ENCODE results near the gene COLQ. TPM values are rescaled to one million over a fixed set of nuclear protein-coding genes. Genes with fewer than 3 reads are reported as not detected.

The COLQ gene
- total RNA-seq, 1 experiment from 2014 or later = 1.5 TPM

GRCh38 chr3:15498431-15499214 lies 22.9 kb downstream of the COLQ start:
- H2AFZ ChIP-seq (ENCODE audit: low read length) = no peak overlapping the region

GRCh38 chr3:15497964-15498363 lies 23.5 kb downstream of the COLQ start:
- H2AFZ ChIP-seq (ENCODE audit: low read length) = no peak overlapping the region
- DNase-seq = no peak
- no peaks in the 10 kb centered on the region for H3K79me2 ChIP-seq (ENCODE audit: low read length)
- 0 out of 2 replicates have a peak, but pooled peaks cover 3% of the 10 kb centered on the region for H3K27me3 ChIP-seq (ENCODE audit: low read length)
- no peak overlapping the region for H3K27ac ChIP-seq (ENCODE audit: low read length)
- no TSS peak for BruUV-seq (replicated peaks)
- H3K9me3 ChIP-seq (ENCODE audit: low read length) = no peaks in the 10 kb centered on the region
- H3K36me3 ChIP-seq (ENCODE audit: low read depth, low read length) = no peaks in the 10 kb centered on the region
- H3K4me1 ChIP-seq (ENCODE audit: insufficient read depth, low read length) = no peaks in the 10 kb centered on the region
- no peaks in the 10 kb centered on the region for H3K9me2 ChIP-seq (replicated peaks; ENCODE audit: low read length)
- H3K4me2 ChIP-seq (ENCODE audit: low read length) = no peak overlapping the region
- no peak for ATAC-seq
- no peaks in the 10 kb centered on the region for H3F3A ChIP-seq (ENCODE audit: low read length, unreplicated experiment)
- ChIA-PET POLR2A (ENCODE audit: unreplicated experiment) (no interaction called here), CTCF (no interaction called here)
- intact Hi-C loops (cut with micrococcal nuclease) = no loop called here
- H4K20me1 ChIP-seq (ENCODE audit: low read length) = no peaks in the 10 kb centered on the region
- H3K4me3 ChIP-seq (ENCODE audit: low read length) = no peak overlapping the region
- no peak for TF ChIP-seq EZH2phosphoT487 (IDR thresholded peaks at IDR 0.05; ENCODE audit: borderline replicate concordance, low read length)
- no peak for TF ChIP-seq CTCF (conservative IDR thresholded peaks at IDR 0.05; ENCODE audit: low read depth, low read length)
- TF ChIP-seq EZH2 (IDR thresholded peaks at IDR 0.05; ENCODE audit: low read length, unreplicated experiment) = no peak
- no peak overlapping the region for H3K9ac ChIP-seq (ENCODE audit: low read length)

More at GRCh38 chr3:15498431-15499214, 22.9 kb downstream of the COLQ start:
- H3K27ac ChIP-seq (ENCODE audit: low read length) = no peak overlapping the region
- no peaks in the 10 kb centered on the region for H3K4me1 ChIP-seq (ENCODE audit: insufficient read depth, low read length)
- no peaks in the 10 kb centered on the region for H3F3A ChIP-seq (ENCODE audit: low read length, unreplicated experiment)
- no peaks in the 10 kb centered on the region for H3K9me3 ChIP-seq (ENCODE audit: low read length)
- H3K79me2 ChIP-seq (ENCODE audit: low read length) = no peaks in the 10 kb centered on the region
- H3K4me2 ChIP-seq (ENCODE audit: low read length) = no peak overlapping the region
- H3K4me3 ChIP-seq (ENCODE audit: low read length) = no peak overlapping the region
- DNase-seq (no peak), ATAC-seq (no peak)
- H3K9ac ChIP-seq (ENCODE audit: low read length) = no peak overlapping the region
- POLR2A ChIA-PET (ENCODE audit: unreplicated experiment) = no interaction called here
- H3K9me2 ChIP-seq (replicated peaks; ENCODE audit: low read length) = no peaks in the 10 kb centered on the region
- H4K20me1 ChIP-seq (ENCODE audit: low read length) = no peaks in the 10 kb centered on the region
- CTCF ChIA-PET = no interaction called here
- intact Hi-C loops (cut with micrococcal nuclease) = no loop called here
- H3K27me3 ChIP-seq (ENCODE audit: low read length) = 0 out of 2 replicates have a peak, but pooled peaks cover 3% of the 10 kb centered on the region
- no peak for TF ChIP-seq CTCF (conservative IDR thresholded peaks at IDR 0.05; ENCODE audit: low read depth, low read length)
- TF ChIP-seq EZH2phosphoT487 (IDR thresholded peaks at IDR 0.05; ENCODE audit: borderline replicate concordance, low read length) = no peak
- no peak for TF ChIP-seq EZH2 (IDR thresholded peaks at IDR 0.05; ENCODE audit: low read length, unreplicated experiment)
- no TSS peak for BruUV-seq (replicated peaks)
- no peaks in the 10 kb centered on the region for H3K36me3 ChIP-seq (ENCODE audit: low read depth, low read length)

- Histone ChIP-seq H3K4me1 (ENCODE audit: insufficient read depth, low read length) (no peaks in the 10 kb centered on the region), H3K27ac (ENCODE audit: low read length) (no peak overlapping the region), H4K20me1 (ENCODE audit: low read length) (no peaks in the 10 kb centered on the region), H3K9me3 (ENCODE audit: low read length) (no peaks in the 10 kb centered on the region), H3K4me2 (ENCODE audit: low read length) (no peak overlapping the region), H3K36me3 (ENCODE audit: low read depth, low read length) (no peaks in the 10 kb centered on the region), H3K27me3 (ENCODE audit: low read length) (0 out of 2 replicates have a peak, but pooled peaks cover 3% of the 10 kb centered on the region), H3K79me2 (ENCODE audit: low read length) (no peaks in the 10 kb centered on the region), H3K9me2 (replicated peaks; ENCODE audit: low read length) (no peaks in the 10 kb centered on the region), H3K4me3 (ENCODE audit: low read length) (no peak overlapping the region), H3K9ac (ENCODE audit: low read length) (no peak overlapping the region), H3F3A (ENCODE audit: low read length, unreplicated experiment) (no peaks in the 10 kb centered on the region), H2AFZ (ENCODE audit: low read length) (no peak overlapping the region)
- intact Hi-C loops (cut with micrococcal nuclease) = no loop called here
- no peak for DNase-seq
- POLR2A ChIA-PET (ENCODE audit: unreplicated experiment) = no interaction called here
- no peak for ATAC-seq
- BruUV-seq (replicated peaks) = no TSS peak
- CTCF ChIA-PET = no interaction called here
- no peak for TF ChIP-seq CTCF (conservative IDR thresholded peaks at IDR 0.05; ENCODE audit: low read depth, low read length)
- no peak for TF ChIP-seq EZH2 (IDR thresholded peaks at IDR 0.05; ENCODE audit: low read length, unreplicated experiment)
- no peak for TF ChIP-seq EZH2phosphoT487 (IDR thresholded peaks at IDR 0.05; ENCODE audit: borderline replicate concordance, low read length)
Observed at GRCh38 chr3:15496341-15496664, 25.2 kb downstream of the COLQ start.
